ENCODE results near the gene TRAPPC1. TPM values are rescaled to one million over a fixed set of nuclear protein-coding genes. Genes with fewer than 3 reads are reported as not detected.

Gene TRAPPC1
- total and polyA plus RNA-seq, 2 of the 8 experiments (the other 6 are each of a cell fraction or from before 2014, with no cell fraction given) = 114 to 170 TPM

GRCh38 chr17:7931709-7932482, at the start of gene TRAPPC1, which contains the start of gene CNTROB (continued):
- TF ChIP-seq SP4 (IDR thresholded peaks at IDR 0.05; ENCODE audit: low read length) (peak; percentile 13; the same call in 1 of the 2 replicates), SIX5 (IDR thresholded peaks at IDR 0.05; ENCODE audit: low read depth, low read length) (no peak), TBP (IDR thresholded peaks at IDR 0.05; ENCODE audit: low read depth, low read length) (no peak), KDM1A (IDR thresholded peaks at IDR 0.05; ENCODE audit: borderline replicate concordance, low read length) (no peak), PHF8 (conservative IDR thresholded peaks at IDR 0.05; ENCODE audit: low read depth, low read length) (peak; percentile 78), SP1 (IDR thresholded peaks at IDR 0.05; ENCODE audit: low read depth, low read length) (0 out of 2 replicates have a peak, but pooled peaks have one; percentile 2), YY1 (IDR thresholded peaks at IDR 0.05; ENCODE audit: low read depth, low read length) (no peak), ATF3 (IDR thresholded peaks at IDR 0.05; ENCODE audit: insufficient read depth, low read depth, low read length) (no peak), EGR1 (IDR thresholded peaks at IDR 0.05; ENCODE audit: borderline replicate concordance, low read depth, low read length) (0 out of 2 replicates have a peak, but pooled peaks have one; percentile 23), KDM5A (IDR thresholded peaks at IDR 0.05; ENCODE audit: low read length) (no peak; the same call in 1 of the 2 replicates), GTF2F1 (IDR thresholded peaks at IDR 0.05; ENCODE audit: borderline replicate concordance, low read depth, low read length) (no peak), POLR2A (IDR thresholded peaks at IDR 0.05; ENCODE audit: control extremely low read depth in 1 of 2, low read depth in 2 of 2, low read length in 2 of 2) (no peak), SAP30 (IDR thresholded peaks at IDR 0.05; ENCODE audit: insufficient read depth, insufficient replicate concordance, low read length) (peak; percentile 34), NRF1 (IDR thresholded peaks at IDR 0.05; ENCODE audit: low read depth, low read length) (peak; percentile 89), BCL11A (IDR thresholded peaks at IDR 0.05; ENCODE audit: low read depth in 2 of 2, low read length in 2 of 2) (no peak), EP300 (IDR thresholded peaks at IDR 0.05; ENCODE audit: borderline replicate concordance in 1 of 2, low read depth in 2 of 2, low read length in 2 of 2) (no peak), JUN (IDR thresholded peaks at IDR 0.05; ENCODE audit: low read depth, low read length) (peak; percentile 87), HDAC2 (IDR thresholded peaks at IDR 0.05; ENCODE audit: borderline replicate concordance in 1 of 2, low read depth in 2 of 2, low read length in 2 of 2) (0 out of 4 replicates have a peak, but pooled peaks of 1 of the 2 experiments have one; percentile 20), TAF7 (optimal IDR thresholded peaks at IDR 0.05; ENCODE audit: borderline replicate concordance, low read depth, low read length) (peak; percentile 24), RAD21 (IDR thresholded peaks at IDR 0.05 in 1 of 2, conservative IDR thresholded peaks at IDR 0.05 in 1 of 2; ENCODE audit: low read depth in 2 of 2, low read length in 2 of 2) (no peak), TAF1 (IDR thresholded peaks at IDR 0.05; ENCODE audit: low read depth, low read length) (peak; percentile 18; the same call in 1 of the 2 replicates), FOSL1 (IDR thresholded peaks at IDR 0.05; ENCODE audit: insufficient read depth, low read depth, low read length) (no peak)
